C4-2B (cell line): ENCODE measurements around the gene RPRD1A.

Source experiments
- H3K27ac ChIP-seq: fragments of 450-650 bp; 2 replicates; pipeline ENCODE4 v1.5.1; 2017
- ZFX ChIP-seq: fragments of 450-650 bp; IDR thresholded peaks from 2 replicates; pipeline ENCODE4 v1.6.1; 2017
- TF ChIP-seq, protein P1 (sequence below): fragments of 450-650 bp; conservative IDR thresholded peaks from 2 replicates; pipeline ENCODE4 v1.5.1; 2017; ENCODE audit warnings: mild to moderate bottlenecking

The RPRD1A gene

DNA sequence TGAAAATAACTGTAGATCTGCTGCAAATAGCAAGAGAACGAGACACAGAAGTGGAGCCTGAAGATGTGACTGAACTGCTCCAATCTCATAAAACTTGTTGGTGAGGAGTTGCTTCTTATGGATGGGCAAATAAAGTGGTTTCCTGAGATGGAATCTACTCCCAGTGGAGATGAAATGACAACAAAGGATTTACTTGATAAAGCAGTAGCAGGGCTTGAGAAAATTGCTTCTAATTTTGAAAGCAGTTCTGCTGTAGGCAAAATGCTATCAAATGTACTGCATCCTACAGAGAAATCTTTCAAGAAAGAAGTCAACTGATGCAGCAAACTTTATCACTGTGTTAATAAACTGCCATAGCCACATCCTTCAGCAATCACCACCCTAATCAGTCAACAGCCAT lies 44.0 kb downstream of the RPRD1A start:
- no peak for TF ChIP-seq ZFX
- TF ChIP-seq, protein P1, sequence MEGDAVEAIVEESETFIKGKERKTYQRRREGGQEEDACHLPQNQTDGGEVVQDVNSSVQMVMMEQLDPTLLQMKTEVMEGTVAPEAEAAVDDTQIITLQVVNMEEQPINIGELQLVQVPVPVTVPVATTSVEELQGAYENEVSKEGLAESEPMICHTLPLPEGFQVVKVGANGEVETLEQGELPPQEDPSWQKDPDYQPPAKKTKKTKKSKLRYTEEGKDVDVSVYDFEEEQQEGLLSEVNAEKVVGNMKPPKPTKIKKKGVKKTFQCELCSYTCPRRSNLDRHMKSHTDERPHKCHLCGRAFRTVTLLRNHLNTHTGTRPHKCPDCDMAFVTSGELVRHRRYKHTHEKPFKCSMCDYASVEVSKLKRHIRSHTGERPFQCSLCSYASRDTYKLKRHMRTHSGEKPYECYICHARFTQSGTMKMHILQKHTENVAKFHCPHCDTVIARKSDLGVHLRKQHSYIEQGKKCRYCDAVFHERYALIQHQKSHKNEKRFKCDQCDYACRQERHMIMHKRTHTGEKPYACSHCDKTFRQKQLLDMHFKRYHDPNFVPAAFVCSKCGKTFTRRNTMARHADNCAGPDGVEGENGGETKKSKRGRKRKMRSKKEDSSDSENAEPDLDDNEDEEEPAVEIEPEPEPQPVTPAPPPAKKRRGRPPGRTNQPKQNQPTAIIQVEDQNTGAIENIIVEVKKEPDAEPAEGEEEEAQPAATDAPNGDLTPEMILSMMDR: no peak
- H3K27ac ChIP-seq: no peak overlapping the region

DNA sequence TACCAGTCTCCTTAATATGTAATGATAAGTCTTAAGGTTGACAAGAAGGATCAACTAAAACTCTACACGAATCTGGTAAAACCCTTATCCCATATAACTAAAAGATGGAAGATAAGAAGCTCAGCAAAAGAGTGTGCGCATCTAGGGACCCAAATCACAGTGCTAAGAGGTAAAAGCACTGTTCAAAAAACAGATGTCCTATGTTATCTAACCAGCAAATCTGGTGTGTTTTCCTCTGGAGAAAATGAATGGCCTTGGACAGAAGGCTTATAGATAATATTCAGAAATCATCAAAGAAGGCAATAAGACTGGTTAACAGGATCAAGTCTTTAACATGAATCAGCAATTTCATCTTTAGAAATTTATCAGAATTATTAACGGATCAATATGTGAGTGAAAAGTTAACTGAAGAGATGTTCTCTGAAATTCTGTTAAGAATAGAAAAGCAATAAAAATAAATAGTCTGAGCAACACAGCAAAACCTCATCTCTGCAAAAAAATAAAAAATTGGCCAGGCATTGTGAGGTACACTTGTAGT lies 47.1 kb downstream of the RPRD1A start:
- H3K27ac ChIP-seq: no peak overlapping the region
- TF ChIP-seq, protein P1: no peak
- no peak for TF ChIP-seq ZFX

DNA sequence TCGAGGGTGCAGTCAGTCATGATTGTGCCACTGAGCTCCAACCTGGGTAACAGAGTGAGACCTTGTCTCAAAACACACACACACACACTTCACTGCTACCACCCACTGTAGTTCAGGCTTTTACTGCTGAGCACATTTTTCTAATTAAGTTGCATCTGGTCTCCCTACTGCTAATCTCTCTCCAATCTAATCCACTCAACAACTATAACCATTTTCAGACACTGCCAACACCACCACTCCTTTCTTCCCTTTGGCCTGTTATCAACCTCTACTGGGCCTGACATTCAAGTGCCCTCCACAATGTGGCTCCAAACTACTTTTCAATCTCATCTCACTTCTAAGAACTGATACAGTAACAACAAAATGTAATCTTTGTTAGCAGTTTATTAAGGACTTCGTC lies 50.1 kb downstream of the RPRD1A start:
- no peak overlapping the region for H3K27ac ChIP-seq

DNA sequence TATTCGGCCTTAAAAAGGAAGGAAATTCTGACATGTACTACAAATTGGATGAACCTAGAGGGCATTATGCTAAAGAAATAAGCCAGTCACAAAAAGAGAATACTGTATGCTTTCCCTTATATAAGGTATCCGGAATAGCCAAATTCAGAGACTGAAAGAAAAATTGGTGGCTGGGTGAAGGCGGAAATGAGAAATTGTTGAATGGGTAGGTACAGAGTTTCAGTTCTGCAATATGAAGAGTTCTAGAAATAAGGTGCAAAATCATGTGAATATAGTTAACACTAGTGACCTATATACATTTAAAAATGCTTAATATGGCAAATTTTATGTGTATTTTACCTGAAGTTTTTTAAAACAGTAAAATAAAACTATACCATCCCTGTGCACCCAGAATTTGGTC lies 51.7 kb downstream of the RPRD1A start:
- TF ChIP-seq ZFX: no peak
- TF ChIP-seq, protein P1: no peak
- H3K27ac ChIP-seq: no peak overlapping the region

More for the DNA sequence above, 50.1 kb downstream of the RPRD1A start:
- TF ChIP-seq ZFX: no peak
- TF ChIP-seq, protein P1: no peak

DNA sequence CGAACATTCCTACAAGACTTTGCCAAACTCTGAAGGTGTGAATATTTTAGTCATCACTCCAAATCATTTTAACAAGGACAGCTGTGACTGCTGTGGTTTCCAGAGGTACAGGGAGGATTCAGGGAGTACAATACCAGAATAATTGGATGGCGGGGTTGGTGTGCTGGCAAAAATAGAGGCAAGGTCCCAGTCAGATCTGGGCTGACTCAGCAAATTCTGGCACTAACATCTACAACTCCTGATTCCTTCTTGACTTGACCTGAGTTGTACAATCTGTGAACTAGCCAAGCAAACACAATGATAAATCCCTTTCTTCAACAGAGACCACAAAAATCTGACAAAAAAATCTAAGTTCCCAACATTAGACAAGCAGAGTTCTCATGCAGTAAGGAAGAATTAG lies 54.5 kb downstream of the RPRD1A start:
- TF ChIP-seq, protein P1: no peak
- no peak for TF ChIP-seq ZFX
- no peak overlapping the region for H3K27ac ChIP-seq

DNA sequence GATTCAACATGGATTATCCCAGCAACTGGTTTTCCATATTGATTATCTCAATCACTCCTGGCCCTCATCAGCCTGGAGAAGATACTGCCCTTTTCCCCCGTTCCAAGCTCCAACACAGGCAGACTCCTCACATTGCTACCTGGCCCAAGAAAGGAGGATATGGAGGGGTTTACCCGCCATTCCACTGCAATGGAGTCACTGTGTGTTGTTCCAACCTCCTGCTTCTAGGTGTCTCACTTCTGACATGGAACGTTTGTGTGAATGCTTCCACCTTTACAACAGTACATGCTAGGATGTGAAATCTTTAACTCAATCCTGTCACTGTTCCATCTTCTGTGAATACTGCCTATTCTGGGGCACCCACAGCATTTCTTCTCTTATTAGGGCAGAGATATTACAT lies 58.1 kb downstream of the RPRD1A start:
- H3K27ac ChIP-seq: no peak overlapping the region
- TF ChIP-seq, protein P1: no peak
- TF ChIP-seq ZFX: no peak

DNA sequence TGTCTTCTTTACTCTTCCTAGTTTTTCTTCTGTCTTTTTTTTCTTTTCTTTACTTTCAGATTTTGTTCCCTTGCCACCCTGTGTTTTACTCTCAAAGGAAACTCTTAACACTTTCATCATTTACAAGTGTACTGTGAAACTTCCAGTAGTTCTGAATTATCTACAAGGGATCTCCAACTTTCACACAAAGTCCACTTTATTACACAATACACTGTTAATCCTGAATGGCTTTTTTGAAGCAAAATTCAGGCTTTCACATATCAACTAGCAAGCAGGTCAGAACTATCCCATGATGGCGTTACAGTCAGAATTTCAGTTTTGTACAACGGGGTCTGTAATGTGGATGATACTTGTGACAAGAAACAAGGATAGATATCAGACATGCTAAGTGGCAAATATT lies 60.4 kb downstream of the RPRD1A start:
- TF ChIP-seq, protein P1: no peak
- TF ChIP-seq ZFX: no peak
- no peak overlapping the region for H3K27ac ChIP-seq
